Measurements from ENCODE around the gene ADGRD1.

DNA sequence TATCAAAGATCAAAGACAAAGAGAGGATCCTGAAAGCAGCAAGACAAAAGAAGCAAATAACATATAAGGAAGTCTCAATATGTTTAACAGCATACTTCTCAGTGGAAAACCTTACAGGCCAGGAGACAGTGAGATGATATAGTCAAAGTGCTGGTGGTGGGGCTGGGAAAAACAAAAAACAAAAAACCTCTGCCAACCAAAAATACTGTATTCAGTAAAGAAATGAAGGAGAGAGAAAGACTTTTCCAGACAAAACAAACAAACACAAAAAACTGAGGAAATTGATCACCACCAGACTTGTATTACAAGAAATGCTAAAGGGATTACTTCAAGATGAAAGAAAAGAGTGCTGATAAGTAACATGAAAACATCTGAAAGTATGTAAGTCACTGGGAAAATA, 221.2 kb downstream of the ADGRD1 start:
- TF ChIP-seq GATA2 (IDR thresholded peaks at IDR 0.05; ENCODE audit: low read depth, low read length) (no peak), GATA3 (IDR thresholded peaks at IDR 0.05; ENCODE audit: low read depth, low read length) (no peak)

Measured in SH-SY5Y (cell line).